Measurements from ENCODE around the gene CRACDL. TPM values are rescaled to one million over a fixed set of nuclear protein-coding genes. Genes with fewer than 3 reads are reported as not detected.
A peak's percentile ranks its signal among the peaks of the same experiment; 100 is the strongest.

Gene CRACDL
- total and polyA plus RNA-seq, 2 donors (not counting 3 experiments of a cell fraction or from before 2014, with no cell fraction given): 0.92 to 6.3 TPM

DNA sequence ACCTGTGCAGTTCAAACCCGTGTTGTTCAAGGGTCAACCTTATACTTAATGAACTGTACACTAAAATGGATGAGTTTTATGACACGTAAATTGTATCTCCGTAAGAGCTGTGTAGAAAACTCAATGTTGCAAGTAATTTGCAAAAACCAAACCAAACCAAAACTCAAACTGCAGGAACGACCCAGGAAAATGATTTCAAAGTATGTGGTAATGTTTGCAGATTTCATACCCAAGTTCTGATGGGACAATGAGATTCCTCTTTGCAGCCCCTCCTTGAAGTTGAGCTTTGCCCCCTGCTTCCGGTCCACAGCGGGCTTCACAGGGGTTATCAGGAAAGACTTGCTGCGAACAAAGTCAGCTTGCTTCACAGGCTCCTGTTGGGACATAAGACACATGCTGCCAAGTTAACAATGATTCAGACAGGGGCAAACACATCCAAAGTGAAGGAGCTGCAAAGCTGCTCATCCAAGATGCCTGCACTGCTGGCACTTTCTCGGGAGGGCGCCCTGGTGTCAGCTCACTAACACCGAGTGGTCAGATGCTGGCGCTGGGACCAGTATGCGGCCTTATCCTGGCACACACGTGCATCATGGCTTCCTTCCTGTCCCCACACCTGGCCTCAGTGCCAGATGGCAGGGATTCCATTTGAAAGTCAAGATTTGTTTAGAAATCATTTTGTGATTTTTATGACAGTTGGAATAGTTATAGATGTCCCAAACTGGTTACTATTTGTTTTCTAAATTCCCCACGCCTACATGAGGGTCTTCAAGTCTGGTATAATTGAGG lies 139.9 kb downstream of the CRACDL start:
- no peak overlapping the region for H3K27ac ChIP-seq (ENCODE audit: insufficient read depth, low read depth, low read length)
- TF ChIP-seq, protein P1, sequence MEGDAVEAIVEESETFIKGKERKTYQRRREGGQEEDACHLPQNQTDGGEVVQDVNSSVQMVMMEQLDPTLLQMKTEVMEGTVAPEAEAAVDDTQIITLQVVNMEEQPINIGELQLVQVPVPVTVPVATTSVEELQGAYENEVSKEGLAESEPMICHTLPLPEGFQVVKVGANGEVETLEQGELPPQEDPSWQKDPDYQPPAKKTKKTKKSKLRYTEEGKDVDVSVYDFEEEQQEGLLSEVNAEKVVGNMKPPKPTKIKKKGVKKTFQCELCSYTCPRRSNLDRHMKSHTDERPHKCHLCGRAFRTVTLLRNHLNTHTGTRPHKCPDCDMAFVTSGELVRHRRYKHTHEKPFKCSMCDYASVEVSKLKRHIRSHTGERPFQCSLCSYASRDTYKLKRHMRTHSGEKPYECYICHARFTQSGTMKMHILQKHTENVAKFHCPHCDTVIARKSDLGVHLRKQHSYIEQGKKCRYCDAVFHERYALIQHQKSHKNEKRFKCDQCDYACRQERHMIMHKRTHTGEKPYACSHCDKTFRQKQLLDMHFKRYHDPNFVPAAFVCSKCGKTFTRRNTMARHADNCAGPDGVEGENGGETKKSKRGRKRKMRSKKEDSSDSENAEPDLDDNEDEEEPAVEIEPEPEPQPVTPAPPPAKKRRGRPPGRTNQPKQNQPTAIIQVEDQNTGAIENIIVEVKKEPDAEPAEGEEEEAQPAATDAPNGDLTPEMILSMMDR (IDR thresholded peaks at IDR 0.05; ENCODE audit: extremely low read depth in 1 of 2, insufficient read depth in 1 of 2, low read depth in 1 of 2, low read length in 2 of 2): peak in 1 of 2 donors; percentile 6
- no peak for TF ChIP-seq EZH2 (IDR thresholded peaks at IDR 0.05; ENCODE audit: borderline replicate concordance, low read depth, low read length, severe bottlenecking)
- H3K27me3 ChIP-seq (ENCODE audit: control insufficient read depth in 2 of 2, insufficient read depth in 2 of 2, low read length in 2 of 2): no peaks in the 10 kb centered on the region
- no peak overlapping the region for H3K4me2 ChIP-seq (ENCODE audit: insufficient read depth, low read length)
- H3K9ac ChIP-seq (replicated peaks; ENCODE audit: extremely low read depth, insufficient read depth, low read length): no peak overlapping the region
- FAIRE-seq (peak; percentile 52), DNase-seq (ENCODE audit: low read depth, low spot score) (peak; percentile 49)
- no peaks in the 10 kb centered on the region for H4K20me1 ChIP-seq (replicated peaks; ENCODE audit: control insufficient read depth, extremely low read depth, insufficient read depth, low read length)
- H3K4me3 ChIP-seq (replicated peaks in 1 of 3; ENCODE audit: insufficient read depth in 1 of 3, low read depth in 1 of 3, low read length in 3 of 3): no peak overlapping the region
- H3K4me1 ChIP-seq (ENCODE audit: control insufficient read depth, extremely low read depth, insufficient read depth, low read length): peaks cover 43% of the 10 kb centered on the region
- ChIA-PET POLR2A (no interaction called here), CTCF (interaction anchor here (0.6 to 2.1 kb wide), 8 partner anchors 10 to 147 kb away, joined by 3 to 10 read pairs (median 4); no protein-coding TSS in a partner anchor)
- no peak overlapping the region for H2AFZ ChIP-seq (ENCODE audit: low read depth, low read length)
- H3K9me1 ChIP-seq (replicated peaks; ENCODE audit: control insufficient read depth, extremely low read depth, insufficient read depth, low read length): no peaks in the 10 kb centered on the region
- intact Hi-C loops (cut with micrococcal nuclease): no loop called here
- no TSS peak for BruUV-seq (replicated peaks)
- no peaks in the 10 kb centered on the region for H3K36me3 ChIP-seq (ENCODE audit: control insufficient read depth in 2 of 2, extremely low read depth in 1 of 2, insufficient read depth in 2 of 2, low read length in 2 of 2)
- no peaks in the 10 kb centered on the region for H3K79me2 ChIP-seq (ENCODE audit: control insufficient read depth, insufficient read depth, low read length)
- dilution Hi-C loops (cut with MboI; ENCODE audit: extremely low pct_ligation_motif_present, low sequenced_read_pairs): no loop called here
- H3K9me3 ChIP-seq (replicated peaks; ENCODE audit: control insufficient read depth, insufficient read depth, low read length): no peaks in the 10 kb centered on the region
